ENCODE data around the gene RD3L. TPM values are rescaled to one million over a fixed set of nuclear protein-coding genes. Genes with fewer than 3 reads are reported as not detected.

Gene RD3L
- total and polyA plus RNA-seq, 2 of the 13 experiments (the other 11 are each of a cell fraction or from before 2014, with no cell fraction given), result not detected

GRCh38 chr14:103890821-103891666 is 51.3 kb downstream of the RD3L start (continued):
- TF ChIP-seq PRDM10 (CRISPR knock-in tag; IDR thresholded peaks at IDR 0.05; ENCODE audit: low read depth) (0 out of 2 replicates have a peak, but pooled peaks have one; percentile 3), KAT2B (IDR thresholded peaks at IDR 0.05; ENCODE audit: borderline replicate concordance, low read depth, low read length) (no peak), IKZF4 (CRISPR knock-in tag; IDR thresholded peaks at IDR 0.05; ENCODE audit: borderline replicate concordance, low read depth, not compliant biosample characterization) (peak; percentile 55), RFX5 (IDR thresholded peaks at IDR 0.05; ENCODE audit: low read depth, low read length) (no peak), ZNF784 (CRISPR knock-in tag; IDR thresholded peaks at IDR 0.05; ENCODE audit: borderline replicate concordance) (0 out of 2 replicates have a peak, but pooled peaks have one; percentile 11), TEF (CRISPR knock-in tag; IDR thresholded peaks at IDR 0.05) (no peak), MAFK (conservative IDR thresholded peaks at IDR 0.05 in 1 of 2, IDR thresholded peaks at IDR 0.05 in 1 of 2; ENCODE audit: low read length in 2 of 2) (no peak), RBM39 (IDR thresholded peaks at IDR 0.05; ENCODE audit: low read depth, low read length, poor library complexity, severe bottlenecking) (no peak), TOE1 (CRISPR knock-in tag; IDR thresholded peaks at IDR 0.05) (no peak), TRIM24 (CRISPR knock-in tag; IDR thresholded peaks at IDR 0.05) (no peak), ZNF33A (CRISPR knock-in tag; IDR thresholded peaks at IDR 0.05; ENCODE audit: borderline replicate concordance) (no peak), THRA (CRISPR knock-in tag; IDR thresholded peaks at IDR 0.05; ENCODE audit: borderline replicate concordance) (no peak), POLR2AphosphoS5 (IDR thresholded peaks at IDR 0.05; ENCODE audit: low read depth, low read length) (no peak), CEBPG (CRISPR knock-in tag; IDR thresholded peaks at IDR 0.05) (peak; percentile 16; the same call in 1 of the 2 replicates), SETDB1 (CRISPR knock-in tag; IDR thresholded peaks at IDR 0.05; ENCODE audit: borderline replicate concordance) (no peak), CBX2 (IDR thresholded peaks at IDR 0.05; ENCODE audit: low read depth, low read length) (no peak), CBX2 (CRISPR knock-in tag; IDR thresholded peaks at IDR 0.05; ENCODE audit: low read depth) (no peak), ZNF589 (CRISPR knock-in tag; conservative IDR thresholded peaks at IDR 0.05) (no peak), ZNF547 (CRISPR knock-in tag; IDR thresholded peaks at IDR 0.05) (no peak; the same call in 1 of the 2 replicates), MXD1 (CRISPR knock-in tag; IDR thresholded peaks at IDR 0.05) (0 out of 2 replicates have a peak, but pooled peaks have one; percentile 23), KLF12 (CRISPR knock-in tag; IDR thresholded peaks at IDR 0.05; ENCODE audit: borderline replicate concordance) (no peak), ZNF557 (CRISPR knock-in tag; IDR thresholded peaks at IDR 0.05) (no peak)
